Frontal cortex (tissue), 4 donors: ENCODE results near the gene METTL2B. TPM values are rescaled to one million over a fixed set of nuclear protein-coding genes. Genes with fewer than 3 reads are reported as not detected.
"Not testable (repeated sequence)": the region's sequence is repeated elsewhere in the genome, so short reads cannot be mapped to it uniquely, and the experiment has no call there.

Experiments used
- DNase-seq, 2 donors: peaks; one replicate each; pipeline ENCODE4 v3.0.0; 2012; ENCODE audit warnings: low spot score in 2 of 2
- FAIRE-seq: peaks from 2 replicates; lab custom pipeline; 2012; peaks lifted over from hg19 to GRCh38; lab: Jason Lieb, UNC
- total RNA-seq: library from RNA; depleted of rRNA; stranded (reverse); fragments of >200 nt; gene quantifications from one replicate; pipeline ENCODE4 v1.2.3, GENCODE V29; 2014
- donor health status: control.
- donor health status: control.
- donor health status: control.

METTL2B gene
- total RNA-seq, 1 donor from 2014 or later: 37.9 TPM

DNA sequence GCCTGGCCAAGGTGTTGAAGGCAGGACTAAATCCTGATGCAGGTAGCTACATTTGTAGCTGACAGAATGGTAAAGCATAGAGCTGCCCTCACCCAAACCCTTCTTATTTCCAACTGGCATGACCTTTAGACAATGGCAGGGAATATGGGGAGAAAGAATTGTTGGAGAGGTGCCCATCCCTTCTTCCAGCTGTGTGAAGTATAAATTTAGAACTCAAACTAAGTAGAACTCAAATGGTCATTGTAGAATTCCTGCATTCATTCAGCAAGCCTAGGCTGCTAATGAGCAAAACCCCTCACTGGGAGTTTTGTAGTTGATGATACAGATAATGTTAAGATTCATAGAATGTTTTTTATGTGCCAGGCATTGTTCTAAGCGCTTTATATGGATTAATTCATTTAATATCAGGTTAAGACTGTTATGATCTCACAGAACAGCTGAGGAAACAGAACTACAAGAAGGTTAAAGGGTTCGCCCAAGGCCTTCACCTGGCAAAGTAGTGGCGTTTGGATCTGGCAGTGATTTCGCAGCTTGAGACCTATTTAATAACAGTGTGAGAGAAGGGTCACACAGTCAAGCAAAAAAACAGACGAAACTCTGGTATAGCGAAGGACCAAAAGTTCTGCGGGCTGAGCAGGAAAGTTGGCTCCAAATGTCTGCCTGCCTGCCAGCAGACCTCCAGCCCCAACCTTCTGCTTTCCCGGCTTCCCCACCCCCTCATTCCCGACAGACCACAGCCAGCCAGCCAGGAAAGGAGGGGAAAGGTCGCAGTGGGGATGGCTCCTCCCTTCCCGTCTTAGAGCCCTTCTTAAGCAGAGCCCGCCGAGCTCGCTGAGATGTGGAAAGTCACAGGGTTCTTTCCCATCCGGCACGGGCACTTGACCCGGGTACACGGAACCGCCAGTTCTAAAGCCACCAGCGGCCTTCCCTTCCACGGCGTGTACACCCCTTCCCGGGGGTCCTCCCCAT is 22.4 kb upstream of the METTL2B start:
- FAIRE-seq (no peak), DNase-seq (peak; percentile 30 to 65)

DNA sequence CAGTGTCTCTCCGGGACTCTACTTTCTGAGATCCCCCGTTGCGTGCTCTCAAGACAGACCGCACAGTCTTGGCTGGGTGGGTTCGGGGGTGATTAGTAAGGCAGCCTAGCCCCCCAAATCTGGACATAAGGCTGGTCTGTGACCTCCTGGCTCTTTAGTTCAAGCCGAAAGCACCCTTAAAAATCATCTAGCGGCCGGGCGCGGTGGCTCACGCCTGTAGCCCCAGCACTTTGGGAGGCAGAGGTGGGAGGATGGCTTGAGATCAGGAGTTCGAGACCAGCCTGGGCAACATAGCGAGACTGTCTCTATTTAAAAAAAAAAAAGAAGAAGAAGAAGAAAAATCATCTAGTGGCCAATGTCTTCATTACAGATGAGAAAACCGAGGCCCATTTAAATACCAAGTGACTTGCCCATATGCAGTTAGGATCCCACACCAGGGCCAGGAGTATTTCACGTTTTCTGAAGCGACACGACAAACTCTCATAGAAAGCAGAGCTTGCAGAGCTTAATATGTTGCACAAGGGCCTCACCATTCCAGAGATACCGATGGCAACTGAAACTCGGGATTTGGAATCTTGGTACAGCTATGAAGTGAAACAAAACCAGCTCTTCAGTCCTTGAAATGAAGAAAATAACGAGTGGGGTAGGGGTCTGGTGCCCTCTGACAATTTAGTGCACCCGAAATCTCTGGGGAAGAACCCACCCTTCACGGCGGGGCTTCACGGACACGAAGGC is 21.6 kb upstream of the METTL2B start:
- FAIRE-seq (no peak), DNase-seq (peak; percentile 12 to 19)

DNA sequence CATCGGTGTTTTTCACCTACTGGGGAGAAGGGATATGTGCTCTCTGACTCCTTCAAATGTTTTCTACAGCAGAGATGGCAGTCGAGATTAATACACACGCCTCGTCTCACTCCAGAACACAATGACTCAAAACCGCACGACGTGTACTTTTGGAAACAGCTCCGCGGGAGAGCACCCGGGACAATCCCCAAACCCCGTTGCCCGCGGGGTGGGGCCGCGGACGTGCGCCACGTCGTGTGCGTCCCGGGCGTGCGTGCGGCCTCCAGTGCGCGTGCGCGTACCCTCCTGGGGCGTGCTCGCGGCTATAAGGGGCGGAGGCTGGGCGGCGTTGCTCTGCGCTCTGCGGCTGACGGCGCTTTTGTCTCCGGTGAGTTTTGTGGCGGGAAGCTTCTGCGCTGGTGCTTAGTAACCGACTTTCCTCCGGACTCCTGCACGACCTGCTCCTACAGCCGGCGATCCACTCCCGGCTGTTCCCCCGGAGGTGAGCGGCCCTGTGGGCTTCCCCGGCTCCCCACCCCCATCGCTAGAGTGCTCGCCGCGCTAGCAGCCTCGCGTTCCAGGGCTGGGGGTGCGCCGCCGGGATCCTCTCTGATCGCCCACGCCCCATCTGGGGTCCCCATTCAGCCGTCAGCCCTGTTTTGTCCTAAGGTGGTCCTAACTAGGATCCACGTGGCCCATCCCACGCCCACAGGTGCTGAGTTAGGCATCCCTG is 20.8 kb upstream of the METTL2B start, which contains the start of gene HILPDA:
TSS of gene HILPDA (plus strand) at position 336 of the 712 bp plus-strand sequence. CDS start 1,391 bp downstream, outside the sequence.
- no peak for FAIRE-seq
- peak; percentile 87 to 90 for DNase-seq

DNA sequence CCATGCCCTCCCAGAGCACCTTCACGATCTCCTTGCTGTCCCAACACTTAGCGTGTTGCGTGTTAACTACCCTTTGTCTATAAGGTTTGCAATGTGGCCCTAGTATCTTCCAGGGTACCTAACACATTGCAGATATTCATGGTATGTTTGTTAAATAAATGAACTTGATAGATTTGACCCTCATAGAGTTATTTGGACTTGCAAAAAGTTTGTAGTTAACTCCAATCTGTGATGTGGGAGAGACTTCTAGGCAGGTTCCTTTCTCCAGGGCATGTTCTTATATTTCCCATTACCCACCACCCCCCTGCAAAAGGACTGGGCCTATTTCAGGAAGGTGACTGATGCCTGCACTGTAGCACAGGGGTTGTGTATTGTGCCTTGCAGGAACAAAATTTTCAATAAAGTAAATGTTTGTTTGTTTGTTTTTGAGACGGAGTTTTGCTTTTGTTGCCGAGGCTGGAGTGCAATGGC is 20.3 kb upstream of the METTL2B start:
- FAIRE-seq: no peak
- peak in 1 of 2 donors; percentile 14 for DNase-seq

DNA sequence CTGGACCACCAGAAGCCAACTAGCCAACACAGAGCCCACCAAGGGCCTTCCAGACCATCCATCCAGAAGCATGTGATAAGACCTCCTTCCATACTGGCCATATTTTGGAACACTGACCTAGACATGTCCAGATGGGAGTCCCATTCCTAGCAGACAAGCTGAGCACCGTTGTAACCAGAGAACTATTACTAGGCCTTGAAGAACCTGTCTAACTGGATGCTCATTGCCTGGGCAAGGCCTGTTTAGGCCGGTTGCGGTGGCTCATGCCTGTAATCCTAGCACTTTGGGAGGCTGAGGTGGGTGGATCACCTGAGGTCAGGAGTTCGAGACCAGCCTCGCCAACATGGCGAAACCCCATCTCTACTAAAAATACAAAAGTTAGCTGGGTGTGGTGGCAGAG is 19.2 kb upstream of the METTL2B start:
- DNase-seq, FAIRE-seq: not testable (repeated sequence)

DNA sequence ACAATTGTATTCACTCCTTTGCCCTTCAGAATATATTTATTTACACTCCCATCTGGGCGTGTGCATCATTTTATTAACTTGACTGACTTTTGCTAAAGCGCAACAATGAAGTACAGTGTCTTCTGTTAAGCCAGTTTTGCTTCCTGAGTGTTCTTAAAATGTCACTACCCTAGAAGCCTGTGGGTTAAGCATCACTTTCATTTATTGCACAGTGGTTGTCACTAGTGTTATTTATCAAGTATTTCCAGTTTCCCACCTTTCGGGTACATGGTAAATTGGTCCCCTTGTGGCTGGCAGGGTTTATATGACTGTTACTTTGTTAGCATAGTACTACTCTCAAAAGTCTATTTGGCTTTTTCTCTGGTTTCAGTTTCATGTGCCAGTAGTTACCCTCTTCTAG is 17.6 kb upstream of the METTL2B start:
- no peak for FAIRE-seq

DNA sequence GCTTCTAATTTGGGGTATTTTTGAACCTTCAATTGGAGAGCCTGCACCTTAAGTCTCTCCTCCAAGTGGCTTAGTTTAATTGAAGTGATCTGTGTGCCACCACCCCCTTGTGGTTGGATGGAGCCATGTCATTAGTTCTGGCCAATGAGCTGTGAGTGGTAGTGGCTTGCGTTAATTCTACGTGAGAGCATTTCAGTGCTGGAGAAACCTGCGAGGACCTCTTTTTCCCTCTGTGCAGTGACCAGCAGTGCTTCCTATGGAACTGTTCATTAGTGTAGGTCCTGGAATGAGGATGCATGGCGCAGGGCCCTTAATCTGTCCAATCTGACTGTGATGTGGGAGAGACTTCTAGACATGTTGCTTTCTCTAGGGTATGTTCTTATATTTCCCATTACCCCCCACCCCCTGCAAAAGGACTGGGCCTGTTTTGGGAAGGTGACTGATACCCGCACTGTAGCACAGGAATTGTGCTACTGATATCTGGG is 17.1 kb upstream of the METTL2B start:
- DNase-seq (peak; percentile 63 to 68), FAIRE-seq (no peak)

More for the DNA sequence above, 17.6 kb upstream of the METTL2B start:
- DNase-seq: no peak

DNA sequence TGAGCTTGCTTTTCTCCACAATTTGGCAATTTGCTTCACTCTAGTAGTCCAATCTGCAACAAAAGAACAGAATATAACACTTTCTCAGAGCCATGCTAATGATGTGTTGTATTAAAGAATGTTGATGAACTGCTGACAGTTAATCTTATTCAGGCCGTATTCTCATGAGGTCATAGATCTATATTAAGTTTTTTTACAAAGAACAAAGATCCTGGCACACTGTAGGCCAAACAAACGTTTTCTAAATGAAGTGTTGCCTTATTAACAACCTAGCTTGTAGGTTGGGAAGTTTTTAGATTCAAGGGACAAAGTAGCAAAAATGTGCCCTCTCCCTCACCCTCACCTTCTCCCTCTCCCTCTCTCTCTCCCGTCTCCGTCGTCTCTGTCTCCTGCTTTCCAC is 14.1 kb upstream of the METTL2B start:
- FAIRE-seq (no peak), DNase-seq (no peak)

DNA sequence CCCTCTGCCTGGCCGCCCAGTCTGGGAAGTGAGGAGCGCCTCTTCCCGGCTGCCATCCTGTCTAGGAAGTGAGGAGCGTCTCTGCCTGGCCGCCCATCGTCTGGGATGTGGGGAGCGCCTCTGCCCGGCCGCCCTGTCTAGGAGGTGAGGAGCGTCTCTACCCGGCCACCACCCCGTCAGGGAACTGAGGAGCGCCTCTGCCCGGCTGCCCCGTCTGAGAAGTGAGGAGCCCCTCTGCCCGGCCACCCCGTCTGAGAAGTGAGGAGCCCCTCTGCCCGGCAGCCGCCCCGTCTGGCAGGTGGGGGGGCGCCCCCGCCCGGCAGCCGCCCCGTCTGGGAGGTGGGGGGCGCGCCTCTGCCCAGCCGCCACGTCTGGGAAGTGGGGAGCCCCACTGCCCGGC is 13.2 kb upstream of the METTL2B start:
- not testable (repeated sequence) for DNase-seq, FAIRE-seq

DNA sequence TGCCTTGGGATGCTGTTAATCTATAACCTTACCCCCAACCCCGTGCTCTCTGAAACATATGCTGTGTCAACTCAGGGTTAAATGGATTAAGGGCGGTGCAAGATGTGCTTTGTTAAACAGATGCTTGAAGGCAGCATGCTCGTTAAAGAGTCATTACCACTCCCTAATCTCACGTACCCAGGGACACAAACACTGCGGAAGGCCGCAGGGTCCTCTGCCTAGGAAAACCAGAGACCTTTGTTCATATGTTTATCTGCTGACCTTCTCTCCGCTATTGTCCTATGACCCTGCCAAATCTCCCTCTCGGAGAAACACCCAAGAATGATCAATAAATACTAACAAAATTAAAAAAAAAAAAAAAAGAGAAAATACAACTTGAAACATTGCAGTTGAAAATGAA is 12.6 kb upstream of the METTL2B start:
- not testable (repeated sequence) for DNase-seq, FAIRE-seq

DNA sequence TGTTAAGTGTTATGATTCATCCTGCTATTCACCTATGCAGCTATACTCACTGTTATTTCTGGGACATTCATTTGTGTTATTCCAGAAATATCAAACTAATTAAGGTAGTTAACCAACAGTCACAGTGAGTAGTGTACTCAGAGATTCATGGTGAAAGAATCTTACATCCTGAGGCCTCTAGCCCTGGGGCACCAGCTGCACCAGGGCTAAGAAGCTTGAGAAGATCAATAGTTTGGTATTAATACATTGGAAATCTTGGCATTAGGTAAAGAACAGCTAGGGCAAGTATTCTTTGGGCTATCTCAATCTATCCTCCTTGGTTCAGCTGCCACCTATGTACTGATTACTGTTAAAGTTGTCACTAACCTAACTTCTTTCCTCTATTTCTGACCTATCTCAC is 9.7 kb upstream of the METTL2B start:
- not testable (repeated sequence) for DNase-seq, FAIRE-seq

DNA sequence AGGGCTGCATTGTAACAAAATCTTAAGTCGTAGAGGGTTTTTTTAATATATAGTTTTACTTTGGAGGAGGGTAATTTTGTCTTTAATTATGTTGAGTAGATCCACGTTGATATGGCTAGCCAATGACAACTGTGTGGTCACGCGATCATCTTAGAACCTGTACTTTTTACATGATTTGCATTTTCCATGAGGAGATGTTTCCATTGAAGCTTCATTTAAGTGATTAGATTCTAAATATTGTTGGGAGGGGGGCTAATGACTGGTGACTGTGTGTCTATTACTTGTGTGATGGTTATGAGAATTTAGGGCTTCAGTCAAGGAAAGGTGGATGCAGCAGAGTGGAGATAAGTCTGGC is 765 bp downstream of the METTL2B start:
- FAIRE-seq: not testable (repeated sequence)

DNA sequence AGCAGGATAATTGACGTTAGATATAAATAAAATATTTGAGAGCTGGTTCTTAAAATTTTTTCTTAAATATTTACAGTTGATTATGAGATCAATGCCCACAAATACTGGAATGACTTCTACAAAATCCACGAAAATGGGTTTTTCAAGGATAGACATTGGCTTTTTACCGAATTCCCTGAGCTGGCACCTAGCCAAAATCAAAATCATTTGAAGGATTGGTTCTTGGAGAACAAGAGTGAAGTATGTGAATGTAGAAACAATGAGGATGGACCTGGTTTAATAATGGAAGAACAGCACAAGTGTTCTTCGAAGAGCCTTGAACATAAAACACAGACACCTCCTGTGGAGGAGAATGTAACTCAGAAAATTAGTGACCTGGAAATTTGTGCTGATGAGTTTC is 2.5 kb downstream of the METTL2B start:
- not testable (repeated sequence) for DNase-seq, FAIRE-seq

More for the DNA sequence above, 765 bp downstream of the METTL2B start:
- not testable (repeated sequence) for DNase-seq

DNA sequence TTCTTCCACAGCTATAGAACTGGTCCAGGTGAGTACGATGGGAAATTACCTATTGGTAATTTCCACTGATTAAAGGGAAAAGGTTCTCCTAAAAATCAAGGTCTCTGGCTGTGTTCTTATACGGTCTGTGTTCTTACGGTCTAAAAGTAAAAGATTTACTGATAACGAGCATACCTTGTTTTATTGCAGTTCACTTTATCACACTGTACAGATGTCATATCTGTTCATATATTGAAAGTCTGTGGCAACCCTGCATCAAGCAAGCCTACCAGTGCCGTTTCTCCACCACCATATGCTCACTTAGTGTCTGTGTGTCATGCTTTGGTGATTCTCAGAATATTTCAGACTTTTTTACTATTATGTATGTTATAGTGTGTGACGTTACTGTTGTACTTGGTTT is 11.6 kb downstream of the METTL2B start:
- not testable (repeated sequence) for DNase-seq, FAIRE-seq

DNA sequence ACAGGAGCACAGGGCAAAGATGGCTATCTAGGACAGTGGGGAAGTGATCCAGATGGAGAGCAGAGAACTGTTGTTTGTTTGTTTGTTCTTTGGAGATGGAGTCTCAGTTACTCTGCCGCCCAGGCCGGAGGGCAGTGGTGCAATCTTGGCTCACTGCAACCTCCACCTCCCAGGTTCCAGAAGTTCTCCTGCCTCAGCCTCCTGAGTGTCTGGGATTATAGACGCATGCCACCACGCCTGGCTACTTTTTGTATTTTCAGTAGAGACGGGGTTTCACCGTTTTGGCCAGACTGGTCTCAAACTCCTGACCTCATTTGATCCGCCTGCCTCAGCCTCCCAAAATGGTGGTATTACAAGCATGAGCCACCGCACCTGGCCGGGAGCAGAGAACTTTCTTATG is 20.9 kb downstream of the METTL2B start:
- DNase-seq (no peak), FAIRE-seq (no peak)

DNA sequence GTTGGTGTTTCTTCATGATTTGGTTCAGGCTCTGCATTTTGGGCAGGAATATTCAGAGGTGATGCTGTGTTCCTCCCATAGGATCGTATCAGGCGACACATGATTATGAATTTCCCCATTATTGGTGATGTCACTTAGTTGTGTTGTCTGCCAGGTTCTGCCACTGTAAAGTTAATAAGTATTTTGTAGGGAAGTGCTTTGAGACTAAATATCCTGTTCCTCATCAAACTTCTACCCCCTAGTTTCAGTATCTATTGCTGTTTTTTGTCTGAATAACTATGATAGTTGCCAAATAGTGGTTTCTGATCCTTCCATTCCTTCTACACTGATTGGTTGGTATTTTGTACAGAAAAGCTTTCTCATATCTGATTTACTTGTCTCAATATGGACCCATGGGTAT is 28.9 kb downstream of the METTL2B start:
- not testable (repeated sequence) for DNase-seq, FAIRE-seq

DNA sequence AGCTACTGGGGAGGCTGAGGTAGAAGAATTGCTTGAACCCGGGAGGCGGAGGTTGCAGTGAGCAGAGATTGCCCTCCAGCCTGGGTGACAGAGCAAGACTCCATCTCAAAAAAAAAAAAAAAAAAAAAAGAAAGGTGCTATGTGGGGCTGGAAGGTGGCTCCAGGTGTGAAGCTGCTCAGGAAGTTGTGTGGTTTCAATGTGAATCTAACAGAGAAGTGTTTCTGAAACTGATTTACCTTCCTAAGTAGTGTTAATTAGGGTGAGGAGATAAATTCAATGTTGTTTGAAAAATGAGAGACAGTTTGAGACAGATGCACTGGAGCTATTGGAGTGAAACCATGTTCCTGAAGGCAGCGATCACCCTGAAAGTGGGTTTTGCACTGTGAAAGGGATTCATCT is 30.3 kb downstream of the METTL2B start:
- FAIRE-seq: not testable (repeated sequence)

DNA sequence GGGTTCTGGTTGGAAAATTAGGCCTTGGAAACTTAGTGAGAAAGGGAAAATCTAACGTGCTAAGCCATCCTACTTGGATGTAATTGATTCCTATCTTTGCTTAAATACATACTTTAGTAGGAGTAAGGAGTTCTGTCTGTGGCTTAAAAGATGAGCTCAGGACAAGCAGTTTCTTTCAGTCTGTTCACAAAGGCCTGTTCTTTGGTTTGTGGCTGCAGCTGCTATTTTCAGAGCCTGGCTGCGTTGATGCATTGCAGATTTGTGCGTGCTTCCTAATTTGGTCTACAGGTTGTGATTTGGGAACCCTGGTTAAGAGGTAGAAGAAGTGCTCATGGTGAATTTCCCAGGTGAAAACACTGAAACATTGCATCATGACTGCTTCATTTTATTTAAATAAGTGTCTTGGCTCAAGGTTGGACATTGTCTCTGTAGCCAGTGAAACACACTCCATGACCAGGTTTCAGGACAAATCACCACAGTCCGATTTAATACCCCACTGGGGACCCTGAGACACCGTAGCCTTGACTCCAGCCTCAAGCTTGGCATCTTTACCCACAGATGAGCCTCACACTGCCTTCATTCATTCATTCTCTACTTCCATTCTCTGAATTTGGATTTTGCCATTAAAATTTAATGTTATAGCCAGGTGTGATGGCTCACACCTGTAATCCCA is 30.9 kb downstream of the METTL2B start:
- not testable (repeated sequence) for DNase-seq, FAIRE-seq

More for the DNA sequence above, 30.3 kb downstream of the METTL2B start:
- DNase-seq: not testable (repeated sequence)

DNA sequence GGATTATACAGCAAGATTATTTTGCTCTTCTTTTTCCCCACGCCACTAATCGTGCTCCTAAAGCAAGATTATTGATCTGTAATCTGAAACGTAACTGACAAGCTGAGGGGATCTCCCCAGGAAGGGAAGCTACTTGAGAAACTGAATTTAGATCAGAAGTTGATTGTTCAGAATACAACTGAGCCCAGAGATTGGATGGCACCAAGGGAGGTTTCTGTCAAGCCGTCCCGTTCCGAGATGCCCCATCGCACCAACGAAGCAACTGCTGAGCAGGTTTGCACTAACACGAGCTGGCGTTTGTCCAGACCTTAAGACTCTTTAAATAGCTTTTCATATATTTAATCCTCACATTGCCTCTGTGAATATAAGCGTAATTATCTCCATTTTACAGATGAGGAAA is 35.1 kb downstream of the METTL2B start:
- not testable (repeated sequence) for DNase-seq, FAIRE-seq
